GM12892 (cell line): ENCODE results near the gene WNT11.

Experiments
- POLR2A ChIP-seq: IDR thresholded peaks from 2 replicates; pipeline ENCODE4 v1.6.1; 2011; ENCODE audit warnings: low read depth, low read length, control low read depth
- POLR2AphosphoS5 ChIP-seq: IDR thresholded peaks from 2 replicates; pipeline ENCODE4 v1.6.1; 2011; ENCODE audit warnings: low read depth, low read length, control low read depth

DNA sequence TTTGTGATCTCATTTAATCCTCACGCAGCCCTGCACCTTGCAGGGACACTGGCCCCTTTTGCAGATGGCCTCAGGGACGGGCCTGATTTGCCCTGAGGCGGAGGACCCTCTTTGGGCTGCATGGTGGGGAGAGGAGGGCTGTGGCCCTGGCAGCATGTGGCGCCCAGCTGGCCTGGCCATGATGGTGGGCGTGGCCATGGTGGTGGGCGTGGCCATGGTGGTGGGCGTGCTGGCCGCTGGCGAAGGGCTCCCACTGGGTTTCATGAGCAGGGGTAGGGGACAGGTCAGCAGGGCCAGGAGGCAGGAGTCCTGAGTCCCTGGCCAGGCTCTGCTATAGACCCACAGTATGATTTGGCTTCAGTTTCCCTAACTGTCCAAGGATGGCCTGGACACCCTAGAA, 13.1 kb downstream of the WNT11 start:
- no peak for TF ChIP-seq POLR2A
- no peak for TF ChIP-seq POLR2AphosphoS5
